Thoracic aorta (tissue), 2 donors: ENCODE results near the gene TRIM31. TPM values are rescaled to one million over a fixed set of nuclear protein-coding genes. Genes with fewer than 3 reads are reported as not detected.

Experiments used
- ATAC-seq: fragments of 150-250 bp; one replicate; pipeline ENCODE4 v1.8.0; 2017; ENCODE audit warnings: low read depth; ENCODE audit not compliant: insufficient number of reproducible peaks, low FRiP score
- DNase-seq: peaks from one replicate; pipeline ENCODE4 v3.0.0-alpha.2; 2020; ENCODE audit warnings: low spot score
- H3K27ac ChIP-seq, 2 donors: fragments of 200-600 bp; sonication (generic); 1 replicate in 1 of 2; 2 replicates in 1 of 2; pipeline ENCODE4 v1.5.1; 2016; ENCODE audit warnings: mild to moderate bottlenecking in 2 of 2, moderate library complexity in 2 of 2
- H3K27me3 ChIP-seq: fragments of 200-600 bp; sonication (generic); replicated peaks from 2 replicates; pipeline ENCODE4 v1.6.0; 2016; ENCODE audit warnings: mild to moderate bottlenecking; ENCODE audit not compliant: insufficient read depth
- H3K36me3 ChIP-seq: fragments of 200-600 bp; sonication (generic); one replicate; pipeline ENCODE4 v1.5.1; 2016
- H3K4me1 ChIP-seq, 2 donors: fragments of 200-600 bp; sonication (generic); 1 replicate in 1 of 2; 2 replicates in 1 of 2; pipeline versions ENCODE4 v1.5.1 to v1.6.0; 2016; ENCODE audit warnings: low read depth in 2 of 2, mild to moderate bottlenecking in 1 of 2; ENCODE audit not compliant: control insufficient read depth in 1 of 2
- H3K4me3 ChIP-seq: fragments of 200-600 bp; sonication (generic); 2 replicates; pipeline ENCODE4 v1.5.1; 2016; ENCODE audit warnings: mild to moderate bottlenecking
- H3K9me3 ChIP-seq: fragments of 200-600 bp; sonication (generic); 2 replicates; pipeline ENCODE4 v1.5.1; 2016
- CTCF ChIP-seq: fragments of 200-600 bp; sonication (generic); IDR thresholded peaks from one replicate; pipeline ENCODE4 v1.5.1; 2019; ENCODE audit warnings: antibody characterized with exemption
- total RNA-seq, 2 donors: library from RNA; depleted of rRNA; stranded (reverse); fragments of >200 nt; gene quantifications; one replicate each; pipeline versions ENCODE4 v1.1.0 to v1.2.3, GENCODE V29; 2016

Gene TRIM31
- total RNA-seq, 2 donors from 2014 or later: 2.0 TPM; not detected in 1

- ATAC-seq: no peak
- Histone ChIP-seq H3K9me3 (no peaks in the 10 kb centered on the region), H3K27ac (no peak overlapping the region), H3K4me1 (peaks cover 8 to 17% of the 10 kb centered on the region in 2 donors), H3K36me3 (no peaks in the 10 kb centered on the region), H3K27me3 (peaks cover 18% of the 10 kb centered on the region), H3K4me3 (no peak overlapping the region)
- TF ChIP-seq CTCF: no peak
- DNase-seq: no peak
Measured at GRCh38 chr6:30096829-30097228, 16.1 kb downstream of the TRIM31 start.

- no peak for TF ChIP-seq CTCF
- Histone ChIP-seq H3K27ac (no peak overlapping the region), H3K9me3 (no peaks in the 10 kb centered on the region), H3K4me3 (no peak overlapping the region), H3K27me3 (no peaks in the 10 kb centered on the region), H3K4me1 (no peaks in the 10 kb centered on the region), H3K36me3 (no peaks in the 10 kb centered on the region)
- ATAC-seq: no peak
- no peak for DNase-seq
Measured at GRCh38 chr6:30093951-30094661, 18.8 kb downstream of the TRIM31 start.

GRCh38 chr6:30092852-30093543 is 19.9 kb downstream of the TRIM31 start:
- Histone ChIP-seq H3K36me3 (no peaks in the 10 kb centered on the region), H3K4me3 (no peak overlapping the region), H3K9me3 (no peaks in the 10 kb centered on the region), H3K27me3 (no peaks in the 10 kb centered on the region), H3K4me1 (no peaks in the 10 kb centered on the region), H3K27ac (no peak overlapping the region)
- no peak for ATAC-seq
- DNase-seq: no peak
- no peak for TF ChIP-seq CTCF

GRCh38 chr6:30091577-30092381 is 21.1 kb downstream of the TRIM31 start:
- no peak for TF ChIP-seq CTCF
- Histone ChIP-seq H3K9me3 (no peaks in the 10 kb centered on the region), H3K4me1 (no peaks in the 10 kb centered on the region), H3K4me3 (no peak overlapping the region), H3K36me3 (no peaks in the 10 kb centered on the region), H3K27ac (no peak overlapping the region), H3K27me3 (no peaks in the 10 kb centered on the region)
- DNase-seq: no peak
- no peak for ATAC-seq

- Histone ChIP-seq H3K4me1 (no peaks in the 10 kb centered on the region), H3K27ac (no peak overlapping the region), H3K36me3 (no peaks in the 10 kb centered on the region), H3K4me3 (no peak overlapping the region), H3K9me3 (no peaks in the 10 kb centered on the region), H3K27me3 (no peaks in the 10 kb centered on the region)
- ATAC-seq: no peak
- no peak for TF ChIP-seq CTCF
- DNase-seq: no peak
Measured at GRCh38 chr6:30087876-30088275, 25.0 kb downstream of the TRIM31 start.
